HG03520 (cell line): ENCODE results near the gene SPAAR.

Experiments
- ATAC-seq: cut with Tn5 transposase; IDR thresholded peaks from one replicate; pipeline ENCODE4 v1.9.1; 2021; ENCODE audit warnings: mild to moderate bottlenecking, moderate library complexity; ENCODE audit not compliant: unreplicated experiment

The SPAAR gene

GRCh38 chr9:35945341-35946018, 36.2 kb downstream of the SPAAR start:
- no peak for ATAC-seq

GRCh38 chr9:35948451-35948850, 39.2 kb downstream of the SPAAR start:
- no peak for ATAC-seq

GRCh38 chr9:35948901-35949318, 39.6 kb downstream of the SPAAR start:
- no peak for ATAC-seq

- no peak for ATAC-seq
Observed at GRCh38 chr9:35951736-35952135, 42.4 kb downstream of the SPAAR start.

- ATAC-seq = no peak
Observed at GRCh38 chr9:35952526-35953191, 43.4 kb downstream of the SPAAR start.

GRCh38 chr9:35954942-35955546, 45.8 kb downstream of the SPAAR start:
- ATAC-seq = no peak

- no peak for ATAC-seq
Observed at GRCh38 chr9:35956651-35957050, 47.4 kb downstream of the SPAAR start.

- no peak for ATAC-seq
Observed at GRCh38 chr9:35958104-35958837, 49.0 kb downstream of the SPAAR start, which contains the start of gene OR2S2. OR2S2 (minus strand) TSS chr9:35958154; CDS start chr9:35958098, 56 bp downstream.

GRCh38 chr9:35960039-35960655, 50.9 kb downstream of the SPAAR start:
- ATAC-seq = no peak
